GM23338 (cell line): ENCODE data around the gene NUDT6. TPM values are rescaled to one million over a fixed set of nuclear protein-coding genes. Genes with fewer than 3 reads are reported as not detected.

Experiments
- ATAC-seq: fragments of 200-7000 bp; cut with Tn5 transposase; 3 replicates; pipeline ENCODE4 v1.9.1; 2020
- DNase-seq: peaks from one replicate; pipeline ENCODE4 v3.0.0-alpha.2; 2015; ENCODE audit warnings: low spot score
- H2AFZ ChIP-seq: fragments of 200-600 bp; sonication (generic); 2 replicates; pipeline ENCODE4 v1.8.0; 2016; ENCODE audit warnings: antibody characterized with exemption, mild to moderate bottlenecking, moderate library complexity
- H3F3A ChIP-seq: fragments of 200-600 bp; sonication (generic); replicated peaks from 2 replicates; pipeline ENCODE4 v1.8.0; 2017; ENCODE audit warnings: antibody characterized with exemption, mixed run types, low read depth
- H3K27ac ChIP-seq: fragments of 200-600 bp; sonication (generic); 2 replicates; pipeline ENCODE4 v1.6.1; 2016; ENCODE audit warnings: low read depth
- H3K27me3 ChIP-seq: fragments of 200-600 bp; sonication (generic); 2 replicates; pipeline ENCODE4 v1.8.0; 2016; ENCODE audit warnings: mild to moderate bottlenecking, mixed run types, moderate library complexity; ENCODE audit not compliant: insufficient read depth
- H3K36me3 ChIP-seq: fragments of 200-600 bp; sonication (generic); 2 replicates; pipeline ENCODE4 v1.8.0; 2016; ENCODE audit warnings: mild to moderate bottlenecking; ENCODE audit not compliant: insufficient read depth
- H3K4me1 ChIP-seq: fragments of 200-600 bp; sonication (generic); 2 replicates; pipeline ENCODE4 v1.8.0; 2016; ENCODE audit warnings: mild to moderate bottlenecking, moderate library complexity; ENCODE audit not compliant: insufficient read depth
- H3K4me2 ChIP-seq: fragments of 200-600 bp; sonication (generic); 2 replicates; pipeline ENCODE4 v1.7.1; 2017; ENCODE audit warnings: mixed run types
- H3K4me3 ChIP-seq: fragments of 200-600 bp; sonication (generic); 2 replicates; pipeline ENCODE4 v1.6.1; 2016; ENCODE audit warnings: mixed run types
- H3K79me2 ChIP-seq: fragments of 200-600 bp; sonication (generic); replicated peaks from 2 replicates; pipeline ENCODE4 v1.8.0; 2017; ENCODE audit warnings: mild to moderate bottlenecking; ENCODE audit not compliant: insufficient read depth
- H3K9me2 ChIP-seq: fragments of 200-600 bp; sonication (generic); 2 replicates; pipeline ENCODE4 v1.8.0; 2017; ENCODE audit not compliant: insufficient read depth
- H4K20me1 ChIP-seq: fragments of 200-600 bp; sonication (generic); replicated peaks from 2 replicates; pipeline ENCODE4 v1.8.0; 2017; ENCODE audit warnings: mild to moderate bottlenecking; ENCODE audit not compliant: insufficient read depth
- H3K27ac Mint-ChIP-seq: 2 replicates; pipeline ENCODE4 v1.8.0; 2020; ENCODE audit warnings: inconsistent platforms, mild to moderate bottlenecking, moderate library complexity, mixed read lengths
- H3K27me3 Mint-ChIP-seq: 3 replicates; pipeline ENCODE4 v1.8.0; 2022; ENCODE audit warnings: low read depth, mild to moderate bottlenecking, moderate library complexity, mixed read lengths, inconsistent platforms; ENCODE audit not compliant: insufficient read depth, poor library complexity
- H3K36me3 Mint-ChIP-seq: 3 replicates; pipeline ENCODE4 v1.8.0; 2021; ENCODE audit warnings: low read depth, mild to moderate bottlenecking, inconsistent platforms, moderate library complexity, mixed read lengths
- H3K4me1 Mint-ChIP-seq: 3 replicates; pipeline ENCODE4 v1.8.0; 2020; ENCODE audit warnings: mild to moderate bottlenecking, inconsistent platforms, mixed read lengths
- H3K4me3 Mint-ChIP-seq: 3 replicates; pipeline ENCODE4 v1.8.0; 2021; ENCODE audit warnings: moderate library complexity, mild to moderate bottlenecking, inconsistent platforms, mixed read lengths
- H3K9me3 Mint-ChIP-seq: 3 replicates; pipeline ENCODE4 v1.8.0; 2020; ENCODE audit warnings: moderate library complexity, mild to moderate bottlenecking, inconsistent platforms, mixed read lengths
- CREB1 ChIP-seq: fragments of 250-450 bp; sonication (Bioruptor Pico); IDR thresholded peaks from 2 replicates; pipeline ENCODE4 v1.5.0; 2020; ENCODE audit warnings: low read depth, mild to moderate bottlenecking, moderate library complexity
- EZH2phosphoT487 ChIP-seq: fragments of 200-600 bp; sonication (generic); IDR thresholded peaks from one replicate; pipeline ENCODE4 v1.8.1; 2018; ENCODE audit warnings: antibody characterized with exemption; ENCODE audit not compliant: unreplicated experiment
- JUNB ChIP-seq: IDR thresholded peaks from one replicate; pipeline ENCODE4 v1.6.1; 2016; ENCODE audit warnings: antibody characterized with exemption; ENCODE audit not compliant: unreplicated experiment
- NANOG ChIP-seq: IDR thresholded peaks from 2 replicates; pipeline ENCODE4 v1.6.1; 2016; ENCODE audit warnings: antibody characterized with exemption, borderline replicate concordance
- POLR2AphosphoS5 ChIP-seq: IDR thresholded peaks from 2 replicates; pipeline ENCODE4 v1.6.1; 2016; ENCODE audit warnings: antibody characterized with exemption, low read depth
- polyA plus RNA-seq: library from polyadenylated mRNA; unstranded; fragments of >200 nt; fragmentation: Nextera tagmentation; extraction: Ambion mirVana; gene quantifications from 2 replicates; pipeline ENCODE4 v1.2.1, GENCODE V29; 2016
- total RNA-seq: library from RNA; depleted of rRNA; stranded (reverse); fragments of >200 nt; shearing (Covaris generic); gene quantifications from 2 replicates; pipeline ENCODE4 v1.2.3, GENCODE V29; 2014
- TF ChIP-seq, protein P1 (sequence below): IDR thresholded peaks from one replicate; pipeline ENCODE4 v1.6.1; 2018; ENCODE audit warnings: antibody characterized with exemption; ENCODE audit not compliant: unreplicated experiment
- TF ChIP-seq, protein P2 (sequence below): IDR thresholded peaks from 2 replicates; pipeline ENCODE4 v1.6.1; 2016; ENCODE audit warnings: antibody characterized with exemption

The NUDT6 gene
- total and polyA plus RNA-seq, 2 experiments from 2014 or later = 4.9 to 9.1 TPM

DNA sequence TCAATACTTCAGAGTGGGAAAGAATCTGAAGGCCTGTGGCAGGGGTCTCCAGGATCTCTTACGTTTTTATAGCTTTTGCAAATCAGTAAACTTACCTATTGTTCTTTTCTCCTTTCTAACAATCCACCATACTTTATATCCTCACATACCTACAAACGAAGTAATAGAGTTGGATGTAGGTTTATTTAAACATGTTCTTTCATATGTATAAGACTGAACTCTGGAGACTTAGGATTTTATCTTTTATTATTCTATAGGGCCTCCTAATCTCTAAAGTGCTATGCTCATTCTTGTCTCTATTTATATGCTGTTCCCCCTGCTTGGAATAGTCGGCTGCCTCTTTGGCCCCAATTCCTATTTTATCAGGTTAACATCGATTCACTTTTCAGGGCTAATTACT is 43.8 kb upstream of the NUDT6 start (continued):
- TF ChIP-seq, protein P1, sequence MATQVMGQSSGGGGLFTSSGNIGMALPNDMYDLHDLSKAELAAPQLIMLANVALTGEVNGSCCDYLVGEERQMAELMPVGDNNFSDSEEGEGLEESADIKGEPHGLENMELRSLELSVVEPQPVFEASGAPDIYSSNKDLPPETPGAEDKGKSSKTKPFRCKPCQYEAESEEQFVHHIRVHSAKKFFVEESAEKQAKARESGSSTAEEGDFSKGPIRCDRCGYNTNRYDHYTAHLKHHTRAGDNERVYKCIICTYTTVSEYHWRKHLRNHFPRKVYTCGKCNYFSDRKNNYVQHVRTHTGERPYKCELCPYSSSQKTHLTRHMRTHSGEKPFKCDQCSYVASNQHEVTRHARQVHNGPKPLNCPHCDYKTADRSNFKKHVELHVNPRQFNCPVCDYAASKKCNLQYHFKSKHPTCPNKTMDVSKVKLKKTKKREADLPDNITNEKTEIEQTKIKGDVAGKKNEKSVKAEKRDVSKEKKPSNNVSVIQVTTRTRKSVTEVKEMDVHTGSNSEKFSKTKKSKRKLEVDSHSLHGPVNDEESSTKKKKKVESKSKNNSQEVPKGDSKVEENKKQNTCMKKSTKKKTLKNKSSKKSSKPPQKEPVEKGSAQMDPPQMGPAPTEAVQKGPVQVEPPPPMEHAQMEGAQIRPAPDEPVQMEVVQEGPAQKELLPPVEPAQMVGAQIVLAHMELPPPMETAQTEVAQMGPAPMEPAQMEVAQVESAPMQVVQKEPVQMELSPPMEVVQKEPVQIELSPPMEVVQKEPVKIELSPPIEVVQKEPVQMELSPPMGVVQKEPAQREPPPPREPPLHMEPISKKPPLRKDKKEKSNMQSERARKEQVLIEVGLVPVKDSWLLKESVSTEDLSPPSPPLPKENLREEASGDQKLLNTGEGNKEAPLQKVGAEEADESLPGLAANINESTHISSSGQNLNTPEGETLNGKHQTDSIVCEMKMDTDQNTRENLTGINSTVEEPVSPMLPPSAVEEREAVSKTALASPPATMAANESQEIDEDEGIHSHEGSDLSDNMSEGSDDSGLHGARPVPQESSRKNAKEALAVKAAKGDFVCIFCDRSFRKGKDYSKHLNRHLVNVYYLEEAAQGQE = no peak
- TF ChIP-seq NANOG (no peak), EZH2phosphoT487 (no peak), JUNB (no peak)
- TF ChIP-seq, protein P2, sequence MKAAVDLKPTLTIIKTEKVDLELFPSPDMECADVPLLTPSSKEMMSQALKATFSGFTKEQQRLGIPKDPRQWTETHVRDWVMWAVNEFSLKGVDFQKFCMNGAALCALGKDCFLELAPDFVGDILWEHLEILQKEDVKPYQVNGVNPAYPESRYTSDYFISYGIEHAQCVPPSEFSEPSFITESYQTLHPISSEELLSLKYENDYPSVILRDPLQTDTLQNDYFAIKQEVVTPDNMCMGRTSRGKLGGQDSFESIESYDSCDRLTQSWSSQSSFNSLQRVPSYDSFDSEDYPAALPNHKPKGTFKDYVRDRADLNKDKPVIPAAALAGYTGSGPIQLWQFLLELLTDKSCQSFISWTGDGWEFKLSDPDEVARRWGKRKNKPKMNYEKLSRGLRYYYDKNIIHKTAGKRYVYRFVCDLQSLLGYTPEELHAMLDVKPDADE = no peak

DNA sequence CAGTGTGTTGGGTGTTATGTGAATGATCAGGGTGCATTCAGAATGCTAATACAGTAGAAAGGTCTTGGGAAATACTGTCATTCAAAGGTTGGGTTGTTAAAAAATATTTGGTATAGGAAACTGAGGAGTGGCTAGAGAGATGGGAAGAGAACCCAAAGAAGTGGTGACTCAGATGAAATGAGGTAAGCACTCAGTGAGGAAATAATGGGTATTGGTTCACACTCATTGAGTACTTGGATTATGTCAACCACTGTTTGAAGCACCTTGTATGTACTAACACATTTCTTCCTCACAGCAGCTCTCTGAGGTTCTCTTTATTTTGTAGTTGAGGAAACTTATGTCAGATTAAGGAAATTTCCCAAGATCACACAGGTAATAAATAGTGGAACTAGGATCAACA is 40.8 kb upstream of the NUDT6 start:
- Mint-ChIP-seq H3K36me3 (peaks cover 34% of the 10 kb centered on the region), H3K4me1 (peaks cover 8% of the 10 kb centered on the region), H3K27ac (no peak overlapping the region), H3K27me3 (peaks cover 4% of the 10 kb centered on the region), H3K4me3 (no peak overlapping the region), H3K9me3 (peaks cover 10% of the 10 kb centered on the region; the same call in 2 of the 3 replicates)
- no peaks in the 10 kb centered on the region for H3K79me2 ChIP-seq
- H3K27ac ChIP-seq = no peak overlapping the region
- H3K27me3 ChIP-seq = no peaks in the 10 kb centered on the region
- H3K4me2 ChIP-seq = no peak overlapping the region
- no peaks in the 10 kb centered on the region for H3F3A ChIP-seq
- peaks cover 15% of the 10 kb centered on the region; the same call in 1 of the 2 replicates for H3K4me1 ChIP-seq
- H4K20me1 ChIP-seq = 0 out of 2 replicates have a peak, but pooled peaks cover 2% of the 10 kb centered on the region
- ATAC-seq (no peak), DNase-seq (no peak)
- H3K4me3 ChIP-seq = no peak overlapping the region
- H2AFZ ChIP-seq = no peak overlapping the region
- H3K9me2 ChIP-seq = no peaks in the 10 kb centered on the region
- TF ChIP-seq EZH2phosphoT487 (no peak), CREB1 (CRISPR knock-in tag) (no peak), JUNB (no peak)
- no peaks in the 10 kb centered on the region for H3K36me3 ChIP-seq

- H3K9me3 Mint-ChIP-seq = peaks cover 10% of the 10 kb centered on the region; the same call in 2 of the 3 replicates
- Histone ChIP-seq H3K27ac (no peak overlapping the region), H4K20me1 (no peaks in the 10 kb centered on the region), H3K4me1 (peaks cover 6% of the 10 kb centered on the region; the same call in 1 of the 2 replicates), H3K9me2 (no peaks in the 10 kb centered on the region), H3K36me3 (no peaks in the 10 kb centered on the region), H3F3A (no peaks in the 10 kb centered on the region), H3K27me3 (no peaks in the 10 kb centered on the region), H3K4me3 (no peak overlapping the region), H3K4me2 (no peak overlapping the region), H2AFZ (no peak overlapping the region), H3K79me2 (no peaks in the 10 kb centered on the region)
- H3K27me3 Mint-ChIP-seq = peaks cover 2% of the 10 kb centered on the region
- ATAC-seq = no peak
- H3K27ac Mint-ChIP-seq = no peak overlapping the region
- H3K36me3 Mint-ChIP-seq = peaks cover 34% of the 10 kb centered on the region
- no peak overlapping the region for H3K4me3 Mint-ChIP-seq
- no peak for DNase-seq
- 0 out of 3 replicates have a peak, but pooled peaks cover 2% of the 10 kb centered on the region for H3K4me1 Mint-ChIP-seq
- TF ChIP-seq, protein P1 = no peak
- TF ChIP-seq POLR2AphosphoS5 = no peak
These were observed 38.2 kb upstream of the NUDT6 start for GRCh38 chr4:122960611-122961000.
